Prostate gland (tissue), 2 donors: ENCODE results near the gene SLC36A2. TPM values are rescaled to one million over a fixed set of nuclear protein-coding genes. Genes with fewer than 3 reads are reported as not detected.

Experiments
- DNase-seq: peaks from one replicate; pipeline ENCODE4 v3.0.0-alpha.2; 2019; ENCODE audit warnings: low spot score
- H3K27ac ChIP-seq, 2 donors: fragments of 200-600 bp; sonication (generic); 2 replicates each; pipeline ENCODE4 v1.5.1; 2017 to 2019
- H3K27me3 ChIP-seq: fragments of 200-600 bp; sonication (generic); replicated peaks from 2 replicates; pipeline ENCODE4 v1.5.1; 2019; ENCODE audit not compliant: insufficient read depth
- H3K36me3 ChIP-seq, 2 donors: fragments of 200-600 bp; sonication (generic); 1 replicate in 1 of 2; 2 replicates in 1 of 2; pipeline versions ENCODE4 v1.5.1 to v1.8.1; 2017 to 2019
- H3K4me1 ChIP-seq: fragments of 200-600 bp; sonication (generic); replicated peaks from 2 replicates; pipeline ENCODE4 v1.5.1; 2019
- H3K4me3 ChIP-seq, 2 donors: fragments of 200-600 bp; sonication (generic); 2 replicates each; pipeline ENCODE4 v1.5.1; 2017 to 2019
- H3K9me3 ChIP-seq: fragments of 200-600 bp; sonication (generic); 2 replicates; pipeline ENCODE4 v1.5.1; 2017
- CTCF ChIP-seq, 4 experiments: fragments of 200-600 bp in 2 of 4; fragments of 450-650 bp in 2 of 4; sonication (generic) in 2 of 4; IDR thresholded peaks; 1 replicate in 3 of 4; 2 replicates in 1 of 4; pipeline ENCODE4 v1.5.1; 2016 to 2019; ENCODE audit warnings: antibody characterized with exemption in 4 of 4, mild to moderate bottlenecking in 2 of 4, moderate library complexity in 2 of 4
- POLR2A ChIP-seq: fragments of 450-650 bp; IDR thresholded peaks from one replicate; pipeline ENCODE4 v1.6.1; 2016; ENCODE audit warnings: antibody characterized with exemption, mild to moderate bottlenecking
- POLR2AphosphoS5 ChIP-seq: sonication (generic); formaldehyde crosslinking; IDR thresholded peaks from one replicate; pipeline ENCODE4 v1.6.1; 2017; ENCODE audit warnings: antibody characterized with exemption
- WGBS: methylation state at CpG from one replicate; pipeline ENCODE4 v1.1.5; 2018; 5-methylcytosine and 5-hydroxymethylcytosine counted together
- intact Hi-C: fragments of 100-400 bp; cut with DNase I; formaldehyde crosslinking; loops from one replicate; pipeline ENCODE4 v1.14.2; 2022
- total RNA-seq, 2 donors: library from RNA; depleted of rRNA; stranded (reverse); fragments of >200 nt; gene quantifications; one replicate each; pipeline ENCODE4 v1.1.0, GENCODE V29; 2016

Gene SLC36A2
- total RNA-seq, 2 donors from 2014 or later = 0.74 TPM; not detected in 1

- no peaks in the 10 kb centered on the region for H3K4me1 ChIP-seq
- TF ChIP-seq POLR2A (no peak), POLR2AphosphoS5 (no peak), CTCF (IDR thresholded peaks at IDR 0.05) (no peak)
- no peaks in the 10 kb centered on the region for H3K36me3 ChIP-seq
- no peak overlapping the region for H3K27ac ChIP-seq
- H3K9me3 ChIP-seq = no peaks in the 10 kb centered on the region
- DNase-seq = no peak
- no peaks in the 10 kb centered on the region for H3K27me3 ChIP-seq
- intact Hi-C loops = no loop called here
- WGBS = 85% methylated on average over 4 of the region's 4 CpGs
- no peak overlapping the region for H3K4me3 ChIP-seq
Observed at GRCh38 chr5:151283120-151283825, 64.1 kb downstream of the SLC36A2 start.

- Histone ChIP-seq H3K27ac (no peak overlapping the region), H3K9me3 (no peaks in the 10 kb centered on the region), H3K27me3 (no peaks in the 10 kb centered on the region), H3K4me3 (no peak overlapping the region), H3K36me3 (no peaks in the 10 kb centered on the region), H3K4me1 (no peaks in the 10 kb centered on the region)
- intact Hi-C loops = no loop called here
- TF ChIP-seq CTCF (IDR thresholded peaks at IDR 0.05) (no peak), POLR2A (no peak), POLR2AphosphoS5 (no peak)
- WGBS = 97% methylated on average over 13 of the region's 13 CpGs
- no peak for DNase-seq
Observed at GRCh38 chr5:151281001-151281639, 66.2 kb downstream of the SLC36A2 start.

- TF ChIP-seq POLR2A (no peak), CTCF (IDR thresholded peaks at IDR 0.05) (no peak), POLR2AphosphoS5 (no peak)
- Histone ChIP-seq H3K27ac (no peak overlapping the region), H3K36me3 (no peaks in the 10 kb centered on the region), H3K27me3 (no peaks in the 10 kb centered on the region), H3K4me3 (no peak overlapping the region), H3K4me1 (no peaks in the 10 kb centered on the region), H3K9me3 (no peaks in the 10 kb centered on the region)
- no peak for DNase-seq
- intact Hi-C loops = no loop called here
- whole genome bisulfite sequencing = 92% methylated on average over 2 of the region's 2 CpGs
Observed at GRCh38 chr5:151280443-151280842, 66.9 kb downstream of the SLC36A2 start.

- Histone ChIP-seq H3K36me3 (no peaks in the 10 kb centered on the region), H3K27ac (no peak overlapping the region), H3K4me1 (no peaks in the 10 kb centered on the region), H3K4me3 (no peak overlapping the region), H3K27me3 (no peaks in the 10 kb centered on the region), H3K9me3 (no peaks in the 10 kb centered on the region)
- no peak for TF ChIP-seq POLR2A
- no peak for TF ChIP-seq POLR2AphosphoS5
- no peak for TF ChIP-seq CTCF (IDR thresholded peaks at IDR 0.05)
- intact Hi-C loops = no loop called here
- DNase-seq = no peak
- 81% methylated on average over 5 of the region's 5 CpGs for WGBS
Observed at GRCh38 chr5:151278845-151279244, 68.5 kb downstream of the SLC36A2 start.

GRCh38 chr5:151275803-151276202 lies 71.6 kb downstream of the SLC36A2 start:
- Histone ChIP-seq H3K9me3 (no peaks in the 10 kb centered on the region), H3K36me3 (no peaks in the 10 kb centered on the region), H3K27ac (no peak overlapping the region), H3K4me1 (no peaks in the 10 kb centered on the region), H3K27me3 (no peaks in the 10 kb centered on the region), H3K4me3 (no peak overlapping the region)
- 91% methylated on average over 2 of the region's 2 CpGs for WGBS
- intact Hi-C loops = no loop called here
- TF ChIP-seq POLR2AphosphoS5 (no peak), CTCF (IDR thresholded peaks at IDR 0.05) (no peak), POLR2A (no peak)
- DNase-seq = no peak
